Glomerular endothelial cell (primary cell): ENCODE data around the gene CLTB. TPM values are rescaled to one million over a fixed set of nuclear protein-coding genes. Genes with fewer than 3 reads are reported as not detected.

Experiments
- DNase-seq: peaks from one replicate; pipeline ENCODE4 v3.0.0-alpha.2; 2011; ENCODE audit warnings: low read depth, low spot score; ENCODE audit errors: extremely low read depth
- total RNA-seq: library from RNA; depleted of rRNA; stranded (reverse); fragments of >200 nt; gene quantifications from 2 replicates; pipeline ENCODE4 v1.2.3, GENCODE V29; 2015

Gene CLTB
- total RNA-seq, 1 donor from 2014 or later = 131 TPM

- DNase-seq = no peak
Measured at GRCh38 chr5:176356179-176356566, 60.2 kb downstream of the CLTB start.

GRCh38 chr5:176355400-176356178 is 60.8 kb downstream of the CLTB start:
- DNase-seq = no peak

- no peak for DNase-seq
Measured at GRCh38 chr5:176353533-176353932, 62.8 kb downstream of the CLTB start.

- no peak for DNase-seq
Measured at GRCh38 chr5:176352116-176352878, 64.0 kb downstream of the CLTB start.

- no peak for DNase-seq
Measured at GRCh38 chr5:176350416-176350815, 65.9 kb downstream of the CLTB start.

- no peak for DNase-seq
Measured at GRCh38 chr5:176342766-176343458, 73.4 kb downstream of the CLTB start.

Other genes with a start within 250 kb of the CLTB start
- 3.7 and 13.1 TPM in 2 replicates for gene SIMC1, start 178.1 kb downstream of the CLTB start, total RNA-seq
- gene KIAA1191, start 54.8 kb downstream of the CLTB start, total RNA-seq = 154 and 160 TPM in 2 replicates
- gene ARL10, start 51.1 kb downstream of the CLTB start, total RNA-seq = 8.0 and 21.6 TPM in 2 replicates
- gene NOP16, start 27.9 kb downstream of the CLTB start, total RNA-seq = 18.1 and 27.2 TPM in 2 replicates
- gene HIGD2A, start 27.8 kb downstream of the CLTB start, total RNA-seq = 119 TPM in 2 replicates
- 38.4 and 44.9 TPM in 2 replicates for gene FAF2, start 31.8 kb upstream of the CLTB start, total RNA-seq
- 12.6 and 26.1 TPM in 2 replicates for gene RNF44, start 120.9 kb upstream of the CLTB start, total RNA-seq
- not detected in 2 replicates for gene CDHR2, start 132.8 kb upstream of the CLTB start, total RNA-seq
- gene GPRIN1, start 193.6 kb upstream of the CLTB start, total RNA-seq = 12.3 and 13.1 TPM in 2 replicates
- gene SNCB, start 214.0 kb upstream of the CLTB start, total RNA-seq = 0.70 and 1.8 TPM in 2 replicates
- 0.06 TPM in 1 of 2 replicates, not detected in the other for gene EIF4E1B, start 214.1 kb upstream of the CLTB start, total RNA-seq
- 53.1 and 64.2 TPM in 2 replicates for gene TSPAN17, start 230.9 kb upstream of the CLTB start, total RNA-seq